ENCODE data around the gene SEC62. TPM values are rescaled to one million over a fixed set of nuclear protein-coding genes. Genes with fewer than 3 reads are reported as not detected.

The SEC62 gene
- total and polyA plus RNA-seq, 2 of the 4 experiments (the other 2 are of a cell fraction): 33.2 to 36.6 TPM

DNA sequence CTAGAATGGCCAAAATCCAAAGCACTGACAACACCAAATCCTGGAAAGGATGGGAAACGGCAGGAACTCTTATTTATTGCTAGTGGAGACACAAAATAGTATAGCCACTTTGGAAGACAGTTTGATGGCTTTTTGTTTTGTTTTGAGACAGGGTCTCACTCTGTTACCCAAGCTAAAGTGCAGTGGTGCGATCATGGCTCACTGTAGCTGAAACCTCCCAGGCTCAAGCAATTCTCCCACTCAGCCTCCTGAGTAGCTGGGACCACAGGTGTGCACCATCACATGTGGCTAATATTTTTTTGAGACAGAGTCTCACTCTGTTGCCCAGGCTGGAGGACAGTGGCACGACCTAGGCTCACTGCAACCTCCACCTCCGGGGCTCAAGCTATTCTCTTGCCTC, 43.9 kb downstream of the SEC62 start:
- no peaks in the 10 kb centered on the region for H3K9me1 ChIP-seq (ENCODE audit: insufficient read depth, low read length)
- intact Hi-C loops (cut with micrococcal nuclease) (no loop called here), in situ Hi-C loops (cut with MboI; ENCODE audit: low sequenced_read_pairs) (no loop called here), dilution Hi-C loops (cut with HindIII; ENCODE audit: low sequenced_read_pairs, unreplicated experiment) (no loop called here)
- no peak overlapping the region for H3K9ac ChIP-seq (ENCODE audit: low read depth, low read length)
- no peak overlapping the region for H3K56ac ChIP-seq (ENCODE audit: extremely low read depth, insufficient read depth, low read length)
- POLR2A ChIA-PET (ENCODE audit: unreplicated experiment): no interaction called here
- H3K27me3 ChIP-seq (ENCODE audit: control insufficient read depth, insufficient read depth, low read length): no peaks in the 10 kb centered on the region
- WGBS, 2 experiments (ENCODE audit: extremely low coverage in 2 of 2, insufficient read length in 1 of 2): 86% methylated on average over 2 of the region's 4 CpGs; no CpG with 5 or more reads in 1 of the 2 experiments
- H3K23ac ChIP-seq (ENCODE audit: low read depth, low read length): no peak overlapping the region
- no TSS peak for BruUV-seq (replicated peaks)
- CTCF ChIA-PET: no interaction called here
- H2AFZ ChIP-seq (replicated peaks; ENCODE audit: low read length, poor library complexity): no peak overlapping the region
- H2BK15ac ChIP-seq (ENCODE audit: low read depth, low read length): no peak overlapping the region
- H3K18ac ChIP-seq (ENCODE audit: low read depth, low read length): no peak overlapping the region
- no peaks in the 10 kb centered on the region for H3K79me1 ChIP-seq (ENCODE audit: low read depth in 1 of 2, low read length in 2 of 2)
- H3K27ac ChIP-seq (ENCODE audit: insufficient read depth, low read length): no peak overlapping the region
- H3K4me3 ChIP-seq (ENCODE audit: insufficient read depth, low read depth, low read length): no peak overlapping the region
- H3K4me1 ChIP-seq (ENCODE audit: control insufficient read depth, insufficient read depth, low read length): peaks cover 2% of the 10 kb centered on the region; the same call in 1 of the 2 replicates
- H3K4ac ChIP-seq (ENCODE audit: low read depth, low read length): no peak overlapping the region
- no peak for ATAC-seq (ENCODE audit: low read depth)
- H4K8ac ChIP-seq (ENCODE audit: low read depth in 2 of 2, low read length in 2 of 2): no peak overlapping the region
- H3K4me2 ChIP-seq (ENCODE audit: low read depth, low read length): no peak overlapping the region
- no peak for TF ChIP-seq MXI1 (IDR thresholded peaks at IDR 0.05; ENCODE audit: borderline replicate concordance, low read depth, low read length)
- TF ChIP-seq RCOR1 (IDR thresholded peaks at IDR 0.05; ENCODE audit: insufficient replicate concordance, low read length): no peak
- no peak for TF ChIP-seq POLR2A (IDR thresholded peaks at IDR 0.05; ENCODE audit: low read depth, low read length)
- TF ChIP-seq BHLHE40 (IDR thresholded peaks at IDR 0.05; ENCODE audit: low read depth, low read length): no peak
- no peak overlapping the region for H2AK9ac ChIP-seq (replicated peaks; ENCODE audit: low read depth, low read length, poor library complexity)
- H3K36me3 ChIP-seq (ENCODE audit: control insufficient read depth, insufficient read depth, low read length): no peaks in the 10 kb centered on the region
- H3K9me3 ChIP-seq (ENCODE audit: control insufficient read depth, insufficient read depth, low read length): no peaks in the 10 kb centered on the region
- DNase-seq: no peak
- H2BK20ac ChIP-seq (ENCODE audit: low read depth, low read length): no peak overlapping the region
- H3K14ac ChIP-seq (replicated peaks; ENCODE audit: low read depth, low read length): no peak overlapping the region
- H2BK120ac ChIP-seq (ENCODE audit: low read depth, low read length): no peak overlapping the region
- H2AK5ac ChIP-seq (ENCODE audit: low read depth, low read length): no peak overlapping the region
- H4K20me1 ChIP-seq (ENCODE audit: insufficient read depth, low read length): no peaks in the 10 kb centered on the region
- no peak overlapping the region for H4K91ac ChIP-seq (ENCODE audit: insufficient read depth, low read depth, low read length)
- no peak overlapping the region for H2BK5ac ChIP-seq (ENCODE audit: low read depth, low read length, poor library complexity, severe bottlenecking)
- H4K5ac ChIP-seq (ENCODE audit: low read depth, low read length): no peak overlapping the region
